GM19099 (cell line): ENCODE measurements around the gene BPIFB3.

Experiments
- POLR2A ChIP-seq: IDR thresholded peaks from 3 replicates; pipeline ENCODE4 v1.6.1; 2011; ENCODE audit warnings: low read depth; ENCODE audit not compliant: insufficient read length; ENCODE audit errors: extremely low read depth

The BPIFB3 gene

DNA sequence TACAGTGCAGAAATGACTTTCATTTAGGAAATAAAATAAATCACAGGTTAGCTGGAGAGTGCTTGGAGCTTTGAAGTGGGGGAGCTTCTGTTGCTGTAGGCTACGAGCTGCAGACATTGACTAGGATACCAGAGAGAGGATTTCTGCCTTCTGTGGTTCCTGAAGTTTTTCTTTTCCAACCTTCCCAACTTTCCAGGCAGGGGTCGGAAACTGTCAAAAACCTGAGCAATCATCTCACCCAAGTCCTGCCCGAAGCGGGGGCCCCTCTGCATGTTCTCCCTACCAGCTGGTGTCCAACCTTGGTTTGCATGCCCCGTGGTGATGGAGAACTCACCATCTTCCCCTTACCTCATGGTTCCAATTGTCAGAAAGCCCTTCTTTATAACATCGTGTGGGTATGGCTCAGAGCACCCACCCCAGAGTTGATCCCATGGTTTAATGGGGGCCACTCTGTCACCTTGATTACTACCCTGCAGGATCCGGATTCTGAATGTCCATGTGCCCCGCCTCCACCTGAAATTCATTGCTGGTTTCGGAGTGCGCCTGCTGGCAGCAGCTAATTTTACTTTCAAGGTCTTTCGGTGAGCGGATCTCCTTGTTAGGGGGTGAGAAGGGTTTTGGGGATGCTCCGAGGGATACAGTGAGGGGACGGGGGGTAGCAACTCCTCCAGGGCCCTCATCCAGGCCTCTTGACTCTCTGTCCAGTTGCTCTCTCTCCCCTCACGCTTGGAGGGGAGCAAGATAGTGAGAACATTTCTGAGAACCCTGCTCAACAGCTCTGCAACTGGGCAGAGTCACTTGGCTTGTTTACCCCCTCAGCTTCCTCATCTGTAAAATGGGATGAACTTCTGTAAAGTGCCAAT, 41.1 kb upstream of the BPIFB3 start:
- no peak for TF ChIP-seq POLR2A

DNA sequence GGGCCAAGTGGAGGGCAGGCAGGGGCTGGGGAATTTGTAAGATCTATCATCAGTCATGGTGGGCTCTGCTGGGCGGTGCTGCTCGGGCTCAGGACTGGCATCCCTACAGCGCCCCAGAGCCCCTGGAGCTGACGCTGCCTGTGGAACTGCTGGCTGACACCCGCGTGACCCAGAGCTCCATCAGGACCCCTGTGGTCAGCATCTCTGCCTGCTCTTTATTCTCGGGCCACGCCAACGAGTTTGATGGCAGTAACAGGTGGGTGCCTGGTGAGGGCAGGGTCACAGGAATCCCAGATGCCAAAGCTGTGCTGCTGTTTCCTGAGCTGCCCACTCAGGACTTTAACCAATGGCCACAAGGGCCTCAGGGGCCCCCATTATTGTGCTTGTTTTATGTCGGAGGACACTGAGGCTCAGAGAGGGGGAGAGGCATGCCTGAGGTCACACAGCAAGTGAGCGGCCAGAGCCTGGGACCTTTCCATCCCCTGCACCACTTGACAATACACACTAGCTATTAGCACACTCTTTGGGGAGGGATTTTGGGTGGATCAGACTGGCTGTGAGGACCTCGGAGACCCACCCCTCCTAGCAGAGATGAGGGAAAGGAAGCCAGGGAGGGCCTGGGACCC, 39.9 kb upstream of the BPIFB3 start:
- no peak for TF ChIP-seq POLR2A

DNA sequence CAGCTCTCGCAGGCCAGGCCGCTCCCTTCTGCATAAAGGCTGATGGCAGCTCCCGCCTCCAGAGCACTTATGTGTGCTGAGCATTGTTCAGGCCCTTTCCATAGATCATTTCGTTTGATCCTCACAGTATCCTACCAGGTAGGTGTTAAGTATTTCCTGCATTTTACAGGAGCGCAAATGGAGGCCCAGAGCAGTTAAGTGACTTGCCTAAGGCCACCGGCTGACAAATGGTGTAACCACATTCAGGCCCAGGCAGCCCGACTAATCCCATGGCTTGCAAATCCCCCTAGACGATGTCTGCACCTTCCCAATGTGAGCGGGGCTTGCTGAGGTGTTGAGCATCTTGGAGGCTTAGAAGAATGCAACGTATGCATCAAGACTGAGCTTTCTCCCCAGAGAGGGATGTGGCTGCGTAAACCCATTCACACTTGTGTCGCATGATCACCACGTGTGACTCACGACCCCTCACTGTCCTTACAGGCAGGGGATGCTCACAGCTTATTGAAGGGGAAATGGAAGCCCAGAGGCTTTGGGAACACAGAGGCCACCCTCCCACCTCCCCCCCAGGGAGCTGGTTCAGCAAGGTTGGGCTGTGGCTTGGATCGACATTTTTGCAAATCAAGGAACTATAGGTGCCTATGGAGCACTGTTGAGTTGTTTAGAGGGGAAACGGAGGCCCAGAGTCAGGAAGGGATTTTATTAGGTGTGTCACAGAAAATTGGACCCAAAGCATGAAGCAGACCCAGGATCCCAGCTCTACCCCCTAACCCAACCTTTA, 39.2 kb upstream of the BPIFB3 start:
- TF ChIP-seq POLR2A: no peak

DNA sequence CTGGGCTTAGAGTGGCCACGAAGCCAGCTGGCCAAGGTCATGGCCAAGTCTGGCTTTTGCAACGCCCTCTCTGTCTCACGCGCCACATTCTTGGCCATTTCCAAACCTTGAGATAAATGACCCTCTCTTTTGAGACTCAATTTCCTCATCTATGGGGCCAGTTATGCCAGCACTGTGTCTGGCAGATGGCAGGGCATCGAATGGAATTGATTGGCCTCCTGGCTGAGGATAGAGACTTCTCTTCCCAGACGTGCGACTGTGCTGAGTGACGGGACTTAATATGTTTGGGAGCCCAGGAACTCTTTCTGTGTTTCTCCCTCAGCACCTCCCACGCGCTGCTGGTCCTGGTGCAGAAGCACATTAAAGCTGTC, 38.6 kb upstream of the BPIFB3 start:
- no peak for TF ChIP-seq POLR2A

DNA sequence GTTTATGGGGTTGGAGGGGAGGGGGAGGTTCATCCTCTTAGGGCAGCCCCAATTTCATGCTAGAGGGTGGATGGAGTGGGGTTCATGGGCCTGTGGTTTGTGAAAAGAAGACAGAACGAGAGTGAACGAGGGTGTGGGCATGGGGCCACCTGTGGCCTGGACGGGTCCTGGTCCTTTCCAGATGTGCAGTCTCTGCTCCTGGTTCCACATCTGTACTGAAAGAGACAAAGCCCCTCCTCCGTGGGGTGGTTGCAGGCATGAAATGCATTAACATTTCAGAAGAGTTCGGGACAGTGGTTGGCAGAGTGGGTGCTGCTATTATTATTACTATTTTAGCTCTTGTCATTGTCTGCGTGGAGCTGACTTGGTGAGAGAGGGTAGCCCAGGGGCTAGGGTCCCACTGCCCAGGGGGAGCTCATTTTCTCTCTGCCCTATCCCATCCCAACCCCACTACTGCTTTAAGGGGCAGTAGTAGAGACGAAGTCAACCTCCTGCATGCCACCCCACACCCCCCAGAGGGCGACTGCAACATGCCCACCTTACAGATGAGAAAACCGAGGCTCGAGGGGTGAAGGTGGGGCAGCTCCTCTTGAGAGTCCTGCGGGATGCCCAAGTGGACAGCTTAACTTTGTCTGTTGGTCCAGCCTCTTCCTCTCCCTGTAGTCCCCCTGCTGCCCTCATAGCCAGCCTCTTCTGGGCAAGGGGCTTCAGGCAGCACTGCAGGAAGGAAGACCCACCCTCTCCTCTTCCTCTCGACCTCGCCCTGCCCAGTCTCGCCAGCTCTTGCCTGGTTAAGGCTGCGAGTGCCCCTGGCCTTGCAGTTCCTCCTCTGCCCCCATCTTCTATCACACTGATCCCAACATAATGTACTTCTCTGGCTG, 37.8 kb upstream of the BPIFB3 start:
- TF ChIP-seq POLR2A: no peak

DNA sequence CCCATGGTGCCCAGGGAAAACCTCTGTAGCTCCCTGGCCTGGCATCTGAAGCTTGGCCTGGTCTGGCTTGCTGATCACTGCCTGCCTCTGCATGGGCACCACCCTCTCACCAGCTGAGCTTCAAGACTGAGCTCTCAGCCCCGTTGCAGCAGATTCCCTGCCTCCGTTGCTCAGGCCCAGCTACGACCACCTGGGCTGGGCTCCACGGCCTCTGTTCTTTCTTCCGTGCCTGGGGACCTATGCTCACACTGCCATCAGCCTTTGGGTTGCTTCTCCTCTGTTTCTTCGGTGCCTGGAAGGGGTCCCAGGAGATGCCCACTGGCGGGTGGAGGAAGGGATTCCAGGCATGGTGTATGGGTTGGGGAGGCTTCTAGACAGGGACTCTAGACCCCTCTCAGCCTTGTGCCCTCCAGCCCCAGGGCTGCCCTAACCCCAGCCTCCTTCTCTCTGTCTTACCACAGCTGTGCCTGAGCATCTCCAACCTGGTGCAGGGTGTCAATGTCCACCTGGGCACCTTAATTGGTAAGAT, 37.1 kb upstream of the BPIFB3 start:
- no peak for TF ChIP-seq POLR2A

DNA sequence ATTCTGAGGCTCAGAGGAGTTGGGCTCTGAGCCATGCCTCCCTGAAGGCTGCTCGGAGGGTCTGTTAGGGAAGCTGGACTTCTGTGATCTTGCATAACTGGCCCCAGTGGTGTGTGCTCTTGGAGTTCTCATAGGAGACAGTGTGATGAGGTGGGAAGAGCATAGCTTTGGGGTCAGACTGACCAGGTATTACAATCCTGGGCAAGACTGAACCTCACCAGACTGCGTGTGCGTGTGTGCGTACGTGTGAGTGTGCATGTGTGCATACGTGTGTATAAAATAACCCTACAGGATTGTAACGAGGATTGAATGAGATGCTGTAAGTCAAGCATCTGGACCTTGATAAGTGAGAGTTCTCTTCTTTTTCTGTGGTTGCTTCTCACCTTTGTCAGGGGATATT, 36.2 kb upstream of the BPIFB3 start:
- TF ChIP-seq POLR2A: no peak

DNA sequence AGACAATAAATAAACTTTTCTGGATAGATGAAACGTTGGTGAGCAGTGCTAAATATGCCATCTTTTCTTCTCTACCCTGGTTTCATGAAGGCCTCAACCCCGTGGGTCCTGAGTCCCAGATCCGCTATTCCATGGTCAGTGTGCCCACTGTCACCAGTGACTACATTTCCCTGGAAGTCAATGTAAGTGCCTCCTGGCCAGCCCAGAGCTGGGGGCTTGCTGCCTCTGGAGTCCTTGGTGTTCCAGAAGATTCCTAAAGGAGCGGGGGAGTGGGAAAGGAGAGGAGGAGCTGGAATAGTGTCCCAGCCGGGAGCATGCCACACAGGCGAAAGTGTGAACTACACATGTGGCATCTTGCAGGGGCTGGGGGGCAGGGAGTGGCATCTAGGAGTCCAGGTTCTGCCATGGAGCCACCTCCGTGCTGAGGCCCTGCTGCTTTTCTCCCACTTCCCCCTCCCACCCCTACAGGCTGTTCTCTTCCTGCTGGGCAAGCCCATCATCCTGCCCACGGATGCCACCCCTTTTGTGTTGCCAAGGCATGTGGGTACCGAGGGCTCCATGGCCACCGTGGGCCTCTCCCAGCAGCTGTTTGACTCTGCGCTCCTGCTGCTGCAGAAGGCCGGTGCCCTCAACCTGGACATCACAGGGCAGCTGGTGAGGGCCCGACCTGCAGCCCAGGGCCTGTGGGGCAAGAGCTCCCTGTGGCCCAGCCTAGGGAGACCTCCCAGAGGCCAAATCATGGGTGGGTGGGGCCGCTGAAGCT, 35.4 kb upstream of the BPIFB3 start:
- no peak for TF ChIP-seq POLR2A

DNA sequence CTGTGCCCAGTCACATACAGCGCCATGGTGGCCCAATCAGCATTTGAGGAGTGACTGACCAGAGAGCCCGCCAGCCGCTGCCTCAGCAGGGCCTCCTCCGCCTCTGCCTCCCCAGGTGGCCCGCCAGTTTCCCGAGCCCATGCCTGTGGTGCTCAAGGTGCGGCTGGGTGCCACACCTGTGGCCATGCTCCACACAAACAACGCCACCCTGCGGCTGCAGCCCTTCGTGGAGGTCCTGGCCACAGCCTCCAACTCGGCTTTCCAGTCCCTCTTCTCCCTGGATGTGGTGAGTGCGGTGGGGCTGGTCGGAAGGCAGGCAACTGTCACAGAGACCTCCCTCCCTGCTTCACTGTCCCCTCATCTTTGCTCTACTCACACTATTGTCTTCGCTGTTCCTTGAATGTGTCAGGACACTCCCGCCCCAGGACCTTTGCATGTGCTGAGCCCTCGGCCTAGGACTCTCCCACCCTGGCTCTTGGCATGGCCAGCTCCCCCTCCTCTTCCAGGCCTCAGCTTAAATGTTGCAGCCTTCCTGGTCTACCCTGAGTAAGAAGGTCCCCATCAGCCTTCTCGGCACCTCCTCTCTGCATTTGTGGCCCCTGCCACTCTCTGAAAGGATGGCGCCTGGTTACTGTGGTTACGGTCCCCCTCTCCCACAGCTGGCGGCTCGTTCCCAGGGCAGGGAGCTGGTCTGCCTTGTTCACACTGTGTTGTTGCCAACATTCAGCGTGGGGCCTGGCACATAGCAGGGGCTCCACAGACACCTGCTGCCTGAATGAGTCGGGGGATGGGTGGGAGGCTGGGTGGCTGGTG, 34.0 kb upstream of the BPIFB3 start:
- TF ChIP-seq POLR2A: no peak

DNA sequence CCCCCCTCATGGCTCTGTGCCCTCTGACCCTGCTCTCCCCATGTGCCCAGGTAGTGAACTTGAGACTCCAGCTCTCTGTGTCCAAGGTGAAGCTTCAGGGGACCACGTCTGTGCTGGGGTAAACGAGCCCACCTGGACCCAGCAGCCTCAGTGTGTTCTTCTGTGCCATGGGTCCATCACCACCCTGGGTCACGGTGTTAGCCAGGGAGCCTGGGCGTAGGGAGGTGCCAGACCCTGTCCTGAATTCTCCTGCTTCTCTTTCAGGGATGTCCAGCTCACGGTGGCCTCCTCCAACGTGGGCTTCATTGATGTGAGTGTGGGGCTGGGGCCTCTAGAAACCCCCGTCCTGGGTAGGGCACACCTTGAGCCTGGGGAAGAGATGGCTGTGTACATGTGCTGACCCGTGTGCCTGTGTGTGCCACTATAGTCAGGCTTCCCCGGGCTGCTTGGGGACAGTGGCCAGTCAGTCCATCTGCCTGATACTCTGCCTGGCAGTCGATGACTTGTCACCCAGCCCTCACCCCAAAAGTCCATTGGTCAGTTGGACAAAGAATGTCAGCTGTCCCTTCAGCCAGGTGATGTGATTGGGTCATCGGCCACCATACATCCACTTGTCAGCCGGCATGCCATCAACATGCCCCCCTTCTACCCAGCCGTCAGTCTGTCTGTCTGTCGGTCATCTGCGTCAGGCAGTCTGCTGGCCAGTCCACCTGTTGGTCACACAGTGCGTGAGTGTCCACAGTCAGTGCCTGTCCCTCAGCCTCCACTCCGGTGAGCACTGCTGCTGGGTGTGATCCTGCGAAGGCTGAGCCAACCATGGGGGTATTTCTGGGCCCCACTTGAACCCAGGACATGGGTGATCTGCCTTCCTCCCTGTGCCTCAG, 33.2 kb upstream of the BPIFB3 start:
- TF ChIP-seq POLR2A: no peak

DNA sequence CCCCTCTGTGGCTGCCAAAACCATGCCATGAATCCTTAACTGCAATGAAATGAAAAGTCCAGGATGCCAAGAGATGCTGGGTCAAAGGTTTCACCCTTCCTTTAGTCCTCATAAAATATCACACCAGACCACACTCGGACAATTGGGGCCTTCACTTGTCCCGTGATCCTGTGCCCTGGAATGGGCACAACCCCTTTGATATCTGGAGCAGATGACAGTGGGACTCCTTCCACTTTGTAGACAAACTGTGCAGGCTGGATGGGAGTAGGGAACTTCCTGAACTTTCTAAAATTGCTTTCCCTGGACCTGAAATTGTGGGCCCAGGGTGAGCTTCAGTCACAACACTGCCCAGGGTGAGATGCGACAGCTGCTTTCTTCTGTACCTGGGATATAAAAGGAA, 31.8 kb upstream of the BPIFB3 start:
- TF ChIP-seq POLR2A: no peak

DNA sequence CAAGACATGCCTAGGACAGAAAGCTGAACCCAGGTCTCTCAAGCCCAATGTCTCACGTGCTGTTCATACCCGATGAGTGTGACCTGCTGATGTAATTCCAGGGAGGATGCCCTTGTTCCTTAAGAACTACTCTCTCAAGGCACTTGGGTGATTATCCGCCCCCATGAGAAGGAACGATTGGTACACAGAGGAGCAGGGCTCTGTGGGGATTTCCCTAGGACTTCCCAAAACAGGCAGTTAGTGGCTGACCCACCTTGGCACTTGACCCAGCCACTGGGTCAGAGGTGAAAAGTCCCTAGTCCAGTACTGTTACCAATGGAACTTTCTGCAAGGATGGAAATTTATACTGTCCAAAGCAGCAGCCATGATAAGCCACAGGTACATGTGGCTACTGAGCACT, 31.4 kb upstream of the BPIFB3 start:
- TF ChIP-seq POLR2A: no peak
